Keratinocyte (primary cell): ENCODE measurements around the gene PKHD1. TPM values are rescaled to one million over a fixed set of nuclear protein-coding genes. Genes with fewer than 3 reads are reported as not detected.

Source experiments
- DNase-seq: peaks from one replicate; pipeline ENCODE4 v3.0.0-alpha.2; 2011; ENCODE audit warnings: low read depth, missing footprints, low spot score
- FAIRE-seq: peaks from 2 replicates; lab custom pipeline; 2011; peaks lifted over from hg19 to GRCh38; lab: Jason Lieb, UNC
- H2AFZ ChIP-seq: 2 replicates; pipeline ENCODE4 v1.6.0; 2012; ENCODE audit warnings: low read length, control low read depth, inconsistent platforms; ENCODE audit not compliant: control insufficient read depth
- H3K27ac ChIP-seq: 2 replicates; pipeline ENCODE4 v1.5.1; 2011; ENCODE audit warnings: low read length; ENCODE audit not compliant: control insufficient read depth, insufficient read depth
- H3K27me3 ChIP-seq: 3 replicates; pipeline ENCODE4 v1.6.0; 2011; ENCODE audit warnings: low read length; ENCODE audit not compliant: control insufficient read depth, insufficient read depth; ENCODE audit errors: extremely low read depth
- H3K36me3 ChIP-seq, 2 experiments: 2 replicates in 1 of 2; 3 replicates in 1 of 2; pipeline ENCODE4 v1.5.1; 2011; ENCODE audit warnings: low read length in 2 of 2, mild to moderate bottlenecking in 1 of 2; ENCODE audit not compliant: control insufficient read depth in 2 of 2, insufficient read depth in 2 of 2; ENCODE audit errors: extremely low read depth in 1 of 2
- H3K4me1 ChIP-seq: 3 replicates; pipeline ENCODE4 v1.5.1; 2011; ENCODE audit warnings: low read length; ENCODE audit not compliant: control insufficient read depth, insufficient read depth; ENCODE audit errors: extremely low read depth
- H3K4me2 ChIP-seq: 3 replicates; pipeline ENCODE4 v1.6.0; 2011; ENCODE audit warnings: low read depth, low read length; ENCODE audit not compliant: control insufficient read depth, insufficient read depth; ENCODE audit errors: extremely low read depth
- H3K4me3 ChIP-seq, 3 experiments: fragments of 200-600 bp in 1 of 3; sonication (generic) in 1 of 3; 2 replicates in 2 of 3; 3 replicates in 1 of 3; pipeline ENCODE4 v1.5.1; 2011 to 2016; ENCODE audit warnings: low read length in 3 of 3, mild to moderate bottlenecking in 3 of 3, control low read depth in 2 of 3, inconsistent platforms in 1 of 3, low read depth in 1 of 3, mixed read lengths in 1 of 3, mixed run types in 1 of 3, moderate library complexity in 1 of 3; ENCODE audit not compliant: control insufficient read depth in 2 of 3, insufficient read depth in 2 of 3; ENCODE audit errors: extremely low read depth in 1 of 3
- H3K79me2 ChIP-seq: 2 replicates; pipeline ENCODE4 v1.6.0; 2012; ENCODE audit warnings: low read length; ENCODE audit not compliant: control insufficient read depth, insufficient read depth
- H3K9ac ChIP-seq: 3 replicates; pipeline ENCODE4 v1.6.0; 2011; ENCODE audit warnings: low read length; ENCODE audit not compliant: control insufficient read depth, insufficient read depth; ENCODE audit errors: extremely low read depth
- H3K9me1 ChIP-seq: 3 replicates; pipeline ENCODE4 v1.6.0; 2011; ENCODE audit warnings: low read length; ENCODE audit not compliant: control insufficient read depth, insufficient read depth; ENCODE audit errors: extremely low read depth
- H3K9me3 ChIP-seq: 2 replicates; pipeline ENCODE4 v1.5.1; 2012; ENCODE audit warnings: low read depth, low read length; ENCODE audit not compliant: control insufficient read depth
- H4K20me1 ChIP-seq: 3 replicates; pipeline ENCODE4 v1.6.0; 2011; ENCODE audit warnings: low read length; ENCODE audit not compliant: control insufficient read depth, insufficient read depth; ENCODE audit errors: extremely low read depth
- CTCF ChIP-seq, 3 experiments: IDR thresholded peaks in 1 of 3; conservative IDR thresholded peaks in 1 of 3; optimal IDR thresholded peaks in 1 of 3; 2 replicates in 2 of 3; 3 replicates in 1 of 3; pipeline versions ENCODE3 to v1.5.1; 2011; ENCODE audit warnings: low read length in 3 of 3, mild to moderate bottlenecking in 3 of 3, moderate library complexity in 2 of 3, control low read depth in 1 of 3, inconsistent platforms in 1 of 3; ENCODE audit not compliant: insufficient read depth in 2 of 3; ENCODE audit errors: extremely low read depth in 1 of 3
- EZH2 ChIP-seq: IDR thresholded peaks from one replicate; pipeline ENCODE4 v1.6.1; 2012; ENCODE audit warnings: inconsistent platforms, mild to moderate bottlenecking, low read length, moderate library complexity
- dilution Hi-C: fragments of 300-500 bp; cut with MboI; formaldehyde crosslinking; loops from one replicate; pipeline ENCODE4 v1.7.0; 2020; ENCODE audit warnings: low sequenced_read_pairs; ENCODE audit not compliant: extremely low pct_ligation_motif_present
- polyA plus RNA-seq, 5 experiments: library from polyadenylated mRNA; depleted of rRNA in 3 of 5; stranded (reverse) in 3 of 5; stranded (forward) in 1 of 5; unstranded in 1 of 5; fragments of >200 nt; gene quantifications; 1 replicate in 1 of 5; 2 replicates in 3 of 5; 3 replicates in 1 of 5; pipeline versions ENCODE4 v1.2.1 to v1.2.3, GENCODE V29; 2011 to 2012; ENCODE audit warnings: missing spikeins in 2 of 5, low read depth in 1 of 5, low replicate concordance in 1 of 5

The PKHD1 gene
- polyA plus RNA-seq, 1 donor (not counting 4 experiments of a cell fraction or from before 2014, with no cell fraction given), result under 0.01 TPM

GRCh38 chr6:52059821-52060220 lies 27.6 kb downstream of the PKHD1 start:
- no peak overlapping the region for H3K27ac ChIP-seq
- FAIRE-seq (no peak), DNase-seq (no peak)
- TF ChIP-seq CTCF (optimal IDR thresholded peaks at IDR 0.05 in 1 of 3, IDR thresholded peaks at IDR 0.05 in 1 of 3, conservative IDR thresholded peaks at IDR 0.05 in 1 of 3; ENCODE audit: extremely low read depth in 1 of 3, insufficient read depth in 2 of 3, low read length in 3 of 3) (no peak), EZH2 (no peak)
- no peaks in the 10 kb centered on the region for H3K36me3 ChIP-seq
- dilution Hi-C loops, result no loop called here
- no peaks in the 10 kb centered on the region for H3K27me3 ChIP-seq
- peaks cover 8% of the 10 kb centered on the region for H3K4me1 ChIP-seq
- H3K4me3 ChIP-seq, result no peak overlapping the region
- H3K9me1 ChIP-seq, result no peaks in the 10 kb centered on the region
- no peak overlapping the region for H2AFZ ChIP-seq
- no peaks in the 10 kb centered on the region for H3K9me3 ChIP-seq
- H4K20me1 ChIP-seq, result no peaks in the 10 kb centered on the region
- H3K4me2 ChIP-seq, result no peak overlapping the region
- no peaks in the 10 kb centered on the region for H3K79me2 ChIP-seq
- H3K9ac ChIP-seq, result no peak overlapping the region

GRCh38 chr6:52055451-52055850 lies 32.0 kb downstream of the PKHD1 start:
- Histone ChIP-seq H3K4me1 (no peaks in the 10 kb centered on the region), H3K4me2 (no peak overlapping the region), H3K4me3 (no peak overlapping the region), H3K79me2 (no peaks in the 10 kb centered on the region), H3K9ac (no peak overlapping the region), H3K9me3 (no peaks in the 10 kb centered on the region), H4K20me1 (no peaks in the 10 kb centered on the region), H3K27me3 (no peaks in the 10 kb centered on the region), H3K9me1 (no peaks in the 10 kb centered on the region), H3K36me3 (no peaks in the 10 kb centered on the region), H3K27ac (no peak overlapping the region), H2AFZ (no peak overlapping the region)
- DNase-seq, result no peak
- dilution Hi-C loops, result no loop called here
- FAIRE-seq, result no peak
- TF ChIP-seq EZH2 (no peak), CTCF (optimal IDR thresholded peaks at IDR 0.05 in 1 of 3, IDR thresholded peaks at IDR 0.05 in 1 of 3, conservative IDR thresholded peaks at IDR 0.05 in 1 of 3; ENCODE audit: extremely low read depth in 1 of 3, insufficient read depth in 2 of 3, low read length in 3 of 3) (no peak)
